ENCODE results near the gene NTN1. TPM values are rescaled to one million over a fixed set of nuclear protein-coding genes. Genes with fewer than 3 reads are reported as not detected.

The NTN1 gene
- total RNA-seq, 2 experiments from 2014 or later, result not detected

GRCh38 chr17:9232155-9232475 lies 210.8 kb downstream of the NTN1 start:
- ATAC-seq (no peak), DNase-seq (no peak)
- ChIA-PET CTCF (no interaction called here), POLR2A (no interaction called here)
- H3K4me3 Mint-ChIP-seq, result no peak overlapping the region
- no peak overlapping the region for H3K27ac Mint-ChIP-seq
- no peaks in the 10 kb centered on the region for H3K36me3 Mint-ChIP-seq (ENCODE audit: low read depth)
- no peaks in the 10 kb centered on the region for H3K9me3 Mint-ChIP-seq (ENCODE audit: insufficient read depth)
- H3K27me3 Mint-ChIP-seq (ENCODE audit: low read depth), result no peaks in the 10 kb centered on the region
- H3K4me1 Mint-ChIP-seq (ENCODE audit: low read depth), result peaks cover 2% of the 10 kb centered on the region

GRCh38 chr17:9232591-9233270 lies 211.4 kb downstream of the NTN1 start:
- ATAC-seq, result no peak
- Mint-ChIP-seq H3K36me3 (ENCODE audit: low read depth) (no peaks in the 10 kb centered on the region), H3K4me3 (no peak overlapping the region), H3K9me3 (ENCODE audit: insufficient read depth) (no peaks in the 10 kb centered on the region), H3K4me1 (ENCODE audit: low read depth) (peaks cover 2% of the 10 kb centered on the region), H3K27me3 (ENCODE audit: low read depth) (no peaks in the 10 kb centered on the region), H3K27ac (no peak overlapping the region)
- DNase-seq, result no peak
- ChIA-PET POLR2A (no interaction called here), CTCF (no interaction called here)

GRCh38 chr17:9233271-9233599 lies 211.9 kb downstream of the NTN1 start:
- Mint-ChIP-seq H3K9me3 (ENCODE audit: insufficient read depth) (no peaks in the 10 kb centered on the region), H3K4me1 (ENCODE audit: low read depth) (peaks cover 2% of the 10 kb centered on the region), H3K27ac (no peak overlapping the region), H3K36me3 (ENCODE audit: low read depth) (no peaks in the 10 kb centered on the region), H3K4me3 (no peak overlapping the region), H3K27me3 (ENCODE audit: low read depth) (no peaks in the 10 kb centered on the region)
- no peak for DNase-seq
- ATAC-seq, result no peak
- CTCF ChIA-PET, result no interaction called here
- POLR2A ChIA-PET, result no interaction called here

- ATAC-seq (no peak), DNase-seq (no peak)
- H3K4me3 Mint-ChIP-seq, result no peak overlapping the region
- H3K9me3 Mint-ChIP-seq (ENCODE audit: insufficient read depth), result no peaks in the 10 kb centered on the region
- no peaks in the 10 kb centered on the region for H3K27me3 Mint-ChIP-seq (ENCODE audit: low read depth)
- H3K4me1 Mint-ChIP-seq (ENCODE audit: low read depth), result peaks cover 4% of the 10 kb centered on the region
- CTCF ChIA-PET, result no interaction called here
- POLR2A ChIA-PET, result no interaction called here
- no peaks in the 10 kb centered on the region for H3K36me3 Mint-ChIP-seq (ENCODE audit: low read depth)
- no peak overlapping the region for H3K27ac Mint-ChIP-seq
Observed at GRCh38 chr17:9233761-9234160, 212.5 kb downstream of the NTN1 start.

GRCh38 chr17:9234389-9234945 lies 213.2 kb downstream of the NTN1 start:
- H3K27ac Mint-ChIP-seq, result no peak overlapping the region
- H3K4me1 Mint-ChIP-seq (ENCODE audit: low read depth), result peaks cover 10% of the 10 kb centered on the region
- ChIA-PET POLR2A (no interaction called here), CTCF (no interaction called here)
- DNase-seq (no peak), ATAC-seq (no peak)
- H3K9me3 Mint-ChIP-seq (ENCODE audit: insufficient read depth), result no peaks in the 10 kb centered on the region
- H3K27me3 Mint-ChIP-seq (ENCODE audit: low read depth), result no peaks in the 10 kb centered on the region
- no peaks in the 10 kb centered on the region for H3K36me3 Mint-ChIP-seq (ENCODE audit: low read depth)
- no peak overlapping the region for H3K4me3 Mint-ChIP-seq

GRCh38 chr17:9235346-9235745 lies 214.0 kb downstream of the NTN1 start:
- peaks cover 13% of the 10 kb centered on the region for H3K4me1 Mint-ChIP-seq (ENCODE audit: low read depth)
- no peak overlapping the region for H3K4me3 Mint-ChIP-seq
- H3K27ac Mint-ChIP-seq, result no peak overlapping the region
- no peak for DNase-seq
- no peaks in the 10 kb centered on the region for H3K36me3 Mint-ChIP-seq (ENCODE audit: low read depth)
- H3K27me3 Mint-ChIP-seq (ENCODE audit: low read depth), result no peaks in the 10 kb centered on the region
- no peak for ATAC-seq
- ChIA-PET CTCF (no interaction called here), POLR2A (interaction anchor here (0.6 kb wide), 1 partner anchor 860 kb away, joined by 3 read pairs; no protein-coding TSS in a partner anchor)
- no peaks in the 10 kb centered on the region for H3K9me3 Mint-ChIP-seq (ENCODE audit: insufficient read depth)

- CTCF ChIA-PET, result no interaction called here
Observed at GRCh38 chr17:9236286-9237052, 215.2 kb downstream of the NTN1 start.

GRCh38 chr17:9237053-9237410 lies 215.7 kb downstream of the NTN1 start:
- H3K4me1 Mint-ChIP-seq (ENCODE audit: low read depth), result peaks cover 17% of the 10 kb centered on the region
- no peaks in the 10 kb centered on the region for H3K9me3 Mint-ChIP-seq (ENCODE audit: insufficient read depth)
- DNase-seq (no peak), ATAC-seq (no peak)
- CTCF ChIA-PET, result no interaction called here
- no peak overlapping the region for H3K4me3 Mint-ChIP-seq
- H3K36me3 Mint-ChIP-seq (ENCODE audit: low read depth), result no peaks in the 10 kb centered on the region
- POLR2A ChIA-PET, result no interaction called here
- no peak overlapping the region for H3K27ac Mint-ChIP-seq
- H3K27me3 Mint-ChIP-seq (ENCODE audit: low read depth), result no peaks in the 10 kb centered on the region

More at GRCh38 chr17:9236286-9237052, 215.2 kb downstream of the NTN1 start:
- DNase-seq, result no peak
- peaks cover 16% of the 10 kb centered on the region for H3K4me1 Mint-ChIP-seq (ENCODE audit: low read depth)
- no peaks in the 10 kb centered on the region for H3K36me3 Mint-ChIP-seq (ENCODE audit: low read depth)
- H3K9me3 Mint-ChIP-seq (ENCODE audit: insufficient read depth), result no peaks in the 10 kb centered on the region
- no peak overlapping the region for H3K4me3 Mint-ChIP-seq
- no peak for ATAC-seq
- H3K27ac Mint-ChIP-seq, result no peak overlapping the region
- H3K27me3 Mint-ChIP-seq (ENCODE audit: low read depth), result no peaks in the 10 kb centered on the region
- POLR2A ChIA-PET, result no interaction called here

GRCh38 chr17:9237661-9238301 lies 216.5 kb downstream of the NTN1 start:
- Mint-ChIP-seq H3K36me3 (ENCODE audit: low read depth) (no peaks in the 10 kb centered on the region), H3K4me3 (no peak overlapping the region), H3K27me3 (ENCODE audit: low read depth) (no peaks in the 10 kb centered on the region), H3K9me3 (ENCODE audit: insufficient read depth) (no peaks in the 10 kb centered on the region), H3K4me1 (ENCODE audit: low read depth) (peaks cover 17% of the 10 kb centered on the region), H3K27ac (no peak overlapping the region)
- CTCF ChIA-PET, result no interaction called here
- ATAC-seq, result no peak
- POLR2A ChIA-PET, result no interaction called here
- no peak for DNase-seq

GRCh38 chr17:9238340-9239245 lies 217.3 kb downstream of the NTN1 start:
- POLR2A ChIA-PET, result no interaction called here
- Mint-ChIP-seq H3K4me1 (ENCODE audit: low read depth) (peaks cover 17% of the 10 kb centered on the region), H3K36me3 (ENCODE audit: low read depth) (no peaks in the 10 kb centered on the region), H3K27me3 (ENCODE audit: low read depth) (no peaks in the 10 kb centered on the region), H3K27ac (no peak overlapping the region), H3K4me3 (peak overlapping the region; percentile 71), H3K9me3 (ENCODE audit: insufficient read depth) (no peaks in the 10 kb centered on the region)
- DNase-seq (no peak), ATAC-seq (no peak)
- CTCF ChIA-PET, result no interaction called here

GRCh38 chr17:9239246-9239792 lies 218.0 kb downstream of the NTN1 start:
- no peaks in the 10 kb centered on the region for H3K9me3 Mint-ChIP-seq (ENCODE audit: insufficient read depth)
- ChIA-PET CTCF (no interaction called here), POLR2A (no interaction called here)
- ATAC-seq, result peak; percentile 10
- H3K4me3 Mint-ChIP-seq, result peak overlapping the region; percentile 71
- no peaks in the 10 kb centered on the region for H3K27me3 Mint-ChIP-seq (ENCODE audit: low read depth)
- no peak for DNase-seq
- no peak overlapping the region for H3K27ac Mint-ChIP-seq
- H3K36me3 Mint-ChIP-seq (ENCODE audit: low read depth), result no peaks in the 10 kb centered on the region
- peaks cover 17% of the 10 kb centered on the region for H3K4me1 Mint-ChIP-seq (ENCODE audit: low read depth)

All from activated CD8-positive, alpha-beta T cell treated with anti-CD3 and anti-CD28 coated beads, Interleukin-2, amount 10 ng/mL, durations not matched to agents 7 days and 5 days (primary cell).